C4-2B (cell line): ENCODE measurements around the gene SCGN.

ENCODE experiments used
- ZFX ChIP-seq: fragments of 450-650 bp; IDR thresholded peaks from 2 replicates; pipeline ENCODE4 v1.6.1; 2017
- TF ChIP-seq, protein P1 (sequence below): fragments of 450-650 bp; conservative IDR thresholded peaks from 2 replicates; pipeline ENCODE4 v1.5.1; 2017; ENCODE audit warnings: mild to moderate bottlenecking

DNA sequence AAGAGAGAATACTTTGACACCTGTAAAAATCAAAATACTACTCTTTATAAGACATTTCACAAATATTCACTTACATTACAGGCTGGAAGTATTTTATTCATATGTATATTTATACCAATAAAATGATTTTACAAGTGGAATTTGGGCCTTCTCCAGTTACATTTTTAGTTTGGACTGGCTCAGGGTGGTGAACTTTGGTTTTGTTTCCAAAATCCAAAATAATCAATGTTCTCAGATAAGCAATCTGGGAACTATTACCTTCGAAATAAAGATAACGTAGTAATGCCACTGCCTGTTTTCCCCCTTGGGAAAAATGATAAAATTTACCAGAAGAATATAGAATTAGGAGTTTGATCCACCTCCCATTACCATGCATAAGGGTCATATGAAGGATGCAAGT, 31.6 kb upstream of the SCGN start:
- TF ChIP-seq, protein P1, sequence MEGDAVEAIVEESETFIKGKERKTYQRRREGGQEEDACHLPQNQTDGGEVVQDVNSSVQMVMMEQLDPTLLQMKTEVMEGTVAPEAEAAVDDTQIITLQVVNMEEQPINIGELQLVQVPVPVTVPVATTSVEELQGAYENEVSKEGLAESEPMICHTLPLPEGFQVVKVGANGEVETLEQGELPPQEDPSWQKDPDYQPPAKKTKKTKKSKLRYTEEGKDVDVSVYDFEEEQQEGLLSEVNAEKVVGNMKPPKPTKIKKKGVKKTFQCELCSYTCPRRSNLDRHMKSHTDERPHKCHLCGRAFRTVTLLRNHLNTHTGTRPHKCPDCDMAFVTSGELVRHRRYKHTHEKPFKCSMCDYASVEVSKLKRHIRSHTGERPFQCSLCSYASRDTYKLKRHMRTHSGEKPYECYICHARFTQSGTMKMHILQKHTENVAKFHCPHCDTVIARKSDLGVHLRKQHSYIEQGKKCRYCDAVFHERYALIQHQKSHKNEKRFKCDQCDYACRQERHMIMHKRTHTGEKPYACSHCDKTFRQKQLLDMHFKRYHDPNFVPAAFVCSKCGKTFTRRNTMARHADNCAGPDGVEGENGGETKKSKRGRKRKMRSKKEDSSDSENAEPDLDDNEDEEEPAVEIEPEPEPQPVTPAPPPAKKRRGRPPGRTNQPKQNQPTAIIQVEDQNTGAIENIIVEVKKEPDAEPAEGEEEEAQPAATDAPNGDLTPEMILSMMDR, result no peak
- TF ChIP-seq ZFX, result no peak
